ENCODE results near the gene BTN3A1.
"Not testable (repeated sequence)": the region's sequence is repeated elsewhere in the genome, so short reads cannot be mapped to it uniquely, and the experiment has no call there.

BTN3A1 gene

DNA sequence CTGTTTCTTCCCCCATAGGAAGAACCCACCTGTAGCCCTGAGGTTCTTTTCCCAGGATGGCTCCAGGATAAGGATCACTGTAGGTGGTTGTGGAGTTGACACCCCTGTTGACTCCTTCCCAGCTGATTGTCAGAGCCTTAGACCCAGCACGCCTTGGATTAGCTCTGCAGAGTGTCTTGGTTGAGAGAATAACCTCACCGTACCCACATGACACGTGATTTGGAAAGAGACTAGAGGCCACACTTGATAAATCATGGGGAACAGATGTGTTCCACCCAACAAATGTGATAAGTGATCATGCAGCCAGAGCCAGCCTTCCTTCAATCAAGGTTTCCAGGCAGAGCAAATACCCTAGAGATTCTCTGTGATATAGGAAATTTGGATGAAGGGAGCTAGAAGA is 12.2 kb downstream of the BTN3A1 start:
- TF ChIP-seq, protein P1, sequence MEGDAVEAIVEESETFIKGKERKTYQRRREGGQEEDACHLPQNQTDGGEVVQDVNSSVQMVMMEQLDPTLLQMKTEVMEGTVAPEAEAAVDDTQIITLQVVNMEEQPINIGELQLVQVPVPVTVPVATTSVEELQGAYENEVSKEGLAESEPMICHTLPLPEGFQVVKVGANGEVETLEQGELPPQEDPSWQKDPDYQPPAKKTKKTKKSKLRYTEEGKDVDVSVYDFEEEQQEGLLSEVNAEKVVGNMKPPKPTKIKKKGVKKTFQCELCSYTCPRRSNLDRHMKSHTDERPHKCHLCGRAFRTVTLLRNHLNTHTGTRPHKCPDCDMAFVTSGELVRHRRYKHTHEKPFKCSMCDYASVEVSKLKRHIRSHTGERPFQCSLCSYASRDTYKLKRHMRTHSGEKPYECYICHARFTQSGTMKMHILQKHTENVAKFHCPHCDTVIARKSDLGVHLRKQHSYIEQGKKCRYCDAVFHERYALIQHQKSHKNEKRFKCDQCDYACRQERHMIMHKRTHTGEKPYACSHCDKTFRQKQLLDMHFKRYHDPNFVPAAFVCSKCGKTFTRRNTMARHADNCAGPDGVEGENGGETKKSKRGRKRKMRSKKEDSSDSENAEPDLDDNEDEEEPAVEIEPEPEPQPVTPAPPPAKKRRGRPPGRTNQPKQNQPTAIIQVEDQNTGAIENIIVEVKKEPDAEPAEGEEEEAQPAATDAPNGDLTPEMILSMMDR (IDR thresholded peaks at IDR 0.05; ENCODE audit: borderline replicate concordance, insufficient read depth, low read depth, low read length) = no peak
- no peak overlapping the region for H3K4me3 ChIP-seq (ENCODE audit: low read depth, low read length)

DNA sequence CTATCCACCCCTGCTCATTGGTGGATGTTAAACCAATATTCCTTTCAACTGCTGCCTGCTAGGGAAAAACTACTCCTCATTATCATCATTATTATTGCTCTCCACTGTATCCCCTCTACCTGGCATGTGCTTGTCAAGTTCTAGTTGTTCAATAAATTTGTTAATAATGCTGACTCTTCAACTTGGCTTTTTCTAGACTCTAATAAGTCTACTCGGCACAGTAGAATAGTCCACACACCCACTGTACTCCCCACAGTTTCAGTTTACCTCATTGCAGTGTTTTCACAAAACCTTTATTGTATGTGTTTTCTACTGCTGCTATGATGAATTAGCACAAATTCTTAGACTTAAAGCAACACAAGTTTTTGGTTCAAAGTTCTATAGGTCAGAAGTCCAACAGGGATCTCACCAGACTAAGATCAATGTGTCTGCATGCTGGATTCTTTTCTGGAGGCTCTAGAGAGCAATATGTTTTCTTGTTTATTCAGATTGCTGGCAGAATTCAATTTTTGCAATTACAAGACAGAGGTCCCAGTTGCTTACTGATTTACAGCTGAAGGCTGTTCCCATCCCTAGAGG is 13.1 kb downstream of the BTN3A1 start:
- TF ChIP-seq, protein P1 (IDR thresholded peaks at IDR 0.05; ENCODE audit: borderline replicate concordance, insufficient read depth, low read depth, low read length) = no peak
- no peak overlapping the region for H3K4me3 ChIP-seq (ENCODE audit: low read depth, low read length)

DNA sequence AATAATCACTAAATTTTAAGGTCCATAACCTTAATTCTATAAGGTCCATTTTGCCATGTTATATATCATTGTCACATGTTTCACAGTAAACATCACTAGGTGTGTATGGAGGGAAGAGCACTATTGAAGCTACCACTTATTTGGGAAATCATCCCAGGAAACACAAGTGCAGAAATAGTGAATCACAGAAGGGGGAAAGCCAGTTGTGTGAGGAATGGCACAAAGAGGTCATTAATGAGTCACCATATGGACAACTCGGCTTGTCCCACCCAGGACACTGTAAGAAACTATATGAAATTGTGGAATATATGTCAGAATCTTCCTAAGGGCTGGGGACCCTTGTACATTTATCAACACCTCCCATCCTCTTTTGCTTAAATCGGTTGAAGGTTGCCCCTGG is 13.7 kb downstream of the BTN3A1 start:
- no peak overlapping the region for H3K4me3 ChIP-seq (ENCODE audit: low read depth, low read length)
- TF ChIP-seq, protein P1 (IDR thresholded peaks at IDR 0.05; ENCODE audit: borderline replicate concordance, insufficient read depth, low read depth, low read length) = no peak

DNA sequence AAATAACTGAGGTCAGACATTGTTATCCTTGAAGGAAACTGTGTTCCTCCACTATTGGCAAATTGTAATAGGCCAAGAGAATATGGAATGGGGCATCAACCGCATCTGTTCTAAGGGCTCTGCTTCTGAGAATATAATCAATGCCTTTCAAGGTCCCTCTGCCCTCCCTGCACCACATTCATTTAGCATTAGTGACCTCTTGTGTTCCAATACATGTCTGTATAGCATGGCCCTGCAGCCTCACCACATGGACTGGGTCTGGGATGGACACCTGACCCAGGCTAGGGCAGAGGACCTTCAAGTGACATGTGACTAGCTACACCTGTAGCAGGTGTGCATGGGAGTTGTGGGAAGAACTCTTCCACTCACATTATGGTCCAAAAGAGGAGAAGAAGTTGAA is 14.2 kb downstream of the BTN3A1 start:
- no peak overlapping the region for H3K4me3 ChIP-seq (ENCODE audit: low read depth, low read length)
- TF ChIP-seq, protein P1 (IDR thresholded peaks at IDR 0.05; ENCODE audit: borderline replicate concordance, insufficient read depth, low read depth, low read length) = no peak

DNA sequence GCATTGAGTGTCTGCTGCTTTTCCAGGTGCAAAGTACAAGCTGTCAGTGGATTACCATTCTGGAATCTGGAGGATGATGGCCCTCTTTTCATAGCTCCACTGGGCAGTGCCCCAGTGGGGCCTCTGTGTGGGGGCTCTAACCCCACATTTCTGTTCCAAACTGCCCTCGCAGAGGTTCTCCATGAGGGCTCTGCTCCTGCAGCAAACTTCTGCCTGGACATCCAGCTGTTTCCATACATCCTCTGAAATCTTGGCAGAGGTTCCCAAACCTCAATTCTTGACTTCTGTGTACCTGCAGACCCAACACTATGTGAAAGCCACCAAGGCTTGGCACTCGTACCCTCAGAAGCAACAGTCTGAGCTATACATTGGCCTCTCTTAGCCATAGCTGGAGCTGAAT is 16.0 kb downstream of the BTN3A1 start:
- H3K4me3 ChIP-seq (ENCODE audit: low read depth, low read length) = not testable (repeated sequence)

DNA sequence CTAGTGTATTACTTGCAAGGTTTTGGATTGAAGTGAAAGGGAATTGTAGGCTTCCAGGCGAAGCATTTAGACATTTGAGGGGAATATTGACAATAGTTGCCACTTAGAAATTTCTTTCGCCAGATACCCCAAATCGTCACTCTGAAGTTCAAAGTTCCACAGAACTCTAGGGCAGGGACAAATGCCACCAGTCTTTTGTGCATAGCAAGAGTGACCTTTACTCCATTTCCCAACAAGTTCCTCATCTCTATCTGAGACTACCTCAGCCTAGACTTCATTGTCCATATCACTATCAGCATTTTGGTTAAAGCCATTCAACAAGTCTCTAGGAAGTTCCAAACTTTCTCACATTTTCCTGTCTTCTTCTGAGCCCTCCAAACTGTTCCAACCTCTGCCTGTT is 16.7 kb downstream of the BTN3A1 start:
- not testable (repeated sequence) for H3K4me3 ChIP-seq (ENCODE audit: low read depth, low read length)

DNA sequence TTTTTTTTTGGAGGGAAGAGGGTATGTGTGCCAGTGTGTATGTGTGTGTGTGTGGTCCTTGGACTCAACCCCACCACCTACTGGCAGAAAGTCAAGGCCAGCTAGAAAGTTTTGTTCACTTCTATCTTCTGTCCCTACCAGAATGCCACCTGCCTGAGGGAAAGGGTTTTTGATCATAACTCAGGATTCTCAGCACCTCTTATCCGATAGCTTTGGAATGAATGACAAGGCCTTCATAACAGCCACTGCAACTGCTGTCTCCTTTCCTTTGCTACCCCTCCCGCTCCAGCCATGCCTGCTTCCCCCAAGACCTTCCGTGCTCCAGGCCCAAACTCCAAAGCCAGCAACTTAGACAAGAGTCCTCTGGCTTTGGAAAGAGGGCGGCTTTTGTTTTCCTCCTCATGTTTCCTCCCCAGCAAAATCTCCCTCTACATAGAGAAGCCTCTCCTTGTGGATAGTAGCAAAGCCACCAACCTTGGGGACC is 18.7 kb downstream of the BTN3A1 start:
- TF ChIP-seq, protein P1 (IDR thresholded peaks at IDR 0.05; ENCODE audit: borderline replicate concordance, insufficient read depth, low read depth, low read length) = peak; percentile 53; the same call in 1 of the 2 replicates
- H3K4me3 ChIP-seq (ENCODE audit: low read depth, low read length) = no peak overlapping the region

DNA sequence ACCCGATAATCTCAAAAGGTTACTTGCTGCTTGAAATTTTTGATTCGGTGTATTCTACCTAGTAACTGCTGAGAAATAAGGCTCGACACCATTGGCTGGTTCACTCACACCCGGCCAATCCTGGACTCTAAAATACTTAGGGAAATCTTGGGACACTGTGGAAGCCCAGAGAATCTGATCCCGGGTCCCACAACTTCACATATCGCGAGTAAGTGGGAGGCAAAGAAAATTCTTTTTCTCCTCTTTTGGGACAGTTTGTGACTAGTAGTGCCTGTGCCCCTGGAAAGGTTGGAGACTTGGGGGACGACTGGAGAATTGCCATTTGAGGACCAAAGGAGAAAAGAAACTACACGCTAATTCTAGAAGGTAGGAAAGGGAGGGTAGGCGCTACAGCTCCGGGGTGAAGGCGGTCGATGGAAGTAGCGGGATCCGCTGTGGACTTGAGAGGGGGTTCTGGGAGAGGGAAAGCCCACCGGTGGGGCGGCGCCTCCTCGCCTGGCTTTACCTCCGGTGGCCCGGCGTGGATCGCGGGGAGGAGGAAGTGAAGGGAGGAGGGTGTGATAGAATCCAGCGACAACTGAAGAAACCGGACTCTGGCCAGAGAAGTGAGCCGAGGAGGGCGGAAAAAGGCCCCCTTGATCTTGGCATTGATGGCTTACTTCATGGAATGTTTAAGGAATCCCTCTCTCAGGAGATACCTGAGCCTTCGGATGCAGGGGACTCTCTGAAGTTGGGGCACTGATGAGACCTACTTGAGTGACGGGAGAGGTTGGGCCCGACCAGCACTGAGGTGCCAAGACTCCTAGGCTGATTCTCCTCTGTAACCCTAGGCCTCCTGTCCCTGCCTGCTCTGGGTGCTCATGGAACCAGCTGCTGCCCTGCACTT is 19.4 kb downstream of the BTN3A1 start:
- TF ChIP-seq, protein P1 (IDR thresholded peaks at IDR 0.05; ENCODE audit: borderline replicate concordance, insufficient read depth, low read depth, low read length) = no peak

More for the DNA sequence above, 19.4 kb downstream of the BTN3A1 start:
- H3K4me3 ChIP-seq (ENCODE audit: low read depth, low read length) = peak overlapping the region; percentile 69
